Right lobe of liver (tissue), 6 donors: Measurements from ENCODE around the gene SEMA3C. TPM values are rescaled to one million over a fixed set of nuclear protein-coding genes. Genes with fewer than 3 reads are reported as not detected.

ENCODE experiments used
- ATAC-seq, 4 donors: fragments of 200-7000 bp; cut with Tn5 transposase; one replicate each; pipeline ENCODE4 v1.9.1; 2020; ENCODE audit warnings: mild to moderate bottlenecking in 4 of 4, moderate library complexity in 4 of 4
- DNase-seq, 3 donors: peaks; one replicate each; pipeline ENCODE4 v3.0.0-alpha.2; 2020
- H3K27ac ChIP-seq, 3 donors: fragments of 200-600 bp; one replicate each; pipeline ENCODE4 v1.8.0; 2022
- H3K27me3 ChIP-seq, 2 donors: fragments of 200-600 bp; one replicate each; pipeline ENCODE4 v1.8.0; 2022
- H3K36me3 ChIP-seq, 4 donors: fragments of 200-600 bp; sonication (generic) in 1 of 4; one replicate each; pipeline versions ENCODE4 v1.5.1 to v1.8.0; 2017 to 2022; ENCODE audit warnings: control low read depth in 1 of 4
- H3K4me1 ChIP-seq, 4 donors: fragments of 200-600 bp; sonication (generic) in 1 of 4; one replicate each; pipeline versions ENCODE4 v1.5.1 to v1.8.0; 2017 to 2022; ENCODE audit warnings: control low read depth in 1 of 4
- H3K4me3 ChIP-seq, 3 donors: fragments of 200-600 bp; one replicate each; pipeline ENCODE4 v1.8.0; 2022
- H3K9me3 ChIP-seq, 4 donors: fragments of 200-600 bp; sonication (generic) in 1 of 4; one replicate each; pipeline versions ENCODE4 v1.5.1 to v1.8.0; 2017 to 2022; ENCODE audit warnings: control low read depth in 1 of 4
- CTCF ChIP-seq, 4 donors: fragments of 200-600 bp in 3 of 4; fragments of 450-650 bp in 1 of 4; IDR thresholded peaks; one replicate each; pipeline versions ENCODE4 v1.5.1 to v1.8.0; 2016 to 2022; ENCODE audit warnings: antibody characterized with exemption in 4 of 4, mild to moderate bottlenecking in 2 of 4
- POLR2A ChIP-seq: fragments of 450-650 bp; IDR thresholded peaks from one replicate; pipeline ENCODE4 v1.6.1; 2017; ENCODE audit warnings: antibody characterized with exemption, mild to moderate bottlenecking
- WGBS: methylation state at CpG from one replicate; pipeline ENCODE4 v1.1.6; 2018; ENCODE audit warnings: low coverage, low lambda C conversion rate; ENCODE audit not compliant: insufficient coverage; ENCODE audit errors: missing lambda C conversion rate; 5-methylcytosine and 5-hydroxymethylcytosine counted together
- intact Hi-C, 2 donors: fragments of 100-400 bp; cut with DNase I; formaldehyde crosslinking; loops; one replicate each; pipeline versions ENCODE4 v1.11.2 to v1.14.1; 2022
- total RNA-seq, 6 experiments: library from RNA; depleted of rRNA in 2 of 6; stranded (reverse); fragments of >200 nt in 2 of 6; fragmentation: NEBNext Ultra II Directional in 3 of 6; extraction: Animal tissue kit (Norgen Biotek cat#: 25700) in 3 of 6; gene quantifications; one replicate each; pipeline versions ENCODE4 v1.1.0 to v1.2.4, GENCODE V29; 2016 to 2023
- donor health status: DM: no; HTN: yes; CAD: no.
- donor health status: DM: no; HTN: no; CAD: no.
- donor health status: DM: no; HTN: no; CAD: no.
- donor health status: DM: no; HTN: yes; CAD: no.
- donor health status: DM: no; HTN: yes; CAD: no.

Gene SEMA3C
- total RNA-seq, 6 experiments from 2014 or later = 0.23 to 1.3 (median 0.53) TPM

- no peak for DNase-seq
- Histone ChIP-seq H3K4me1 (no peaks in the 10 kb centered on the region), H3K4me3 (no peak overlapping the region), H3K27ac (no peak overlapping the region), H3K9me3 (no peaks in the 10 kb centered on the region), H3K36me3 (no peaks in the 10 kb centered on the region), H3K27me3 (no peaks in the 10 kb centered on the region)
- intact Hi-C loops = no loop called here
- ATAC-seq = peak; percentile 27 to 85 (median 38)
- no peak for TF ChIP-seq POLR2A
- TF ChIP-seq CTCF (IDR thresholded peaks at IDR 0.05) = no peak
- 46% methylated on average over 2 of the region's 2 CpGs for WGBS
These were observed 23.6 kb upstream of the SEMA3C start for GRCh38 chr7:80942261-80943041.

GRCh38 chr7:80941208-80941758, 22.4 kb upstream of the SEMA3C start:
- Histone ChIP-seq H3K4me1 (no peaks in the 10 kb centered on the region), H3K36me3 (no peaks in the 10 kb centered on the region), H3K27me3 (no peaks in the 10 kb centered on the region), H3K4me3 (no peak overlapping the region), H3K27ac (no peak overlapping the region), H3K9me3 (no peaks in the 10 kb centered on the region)
- peak in 3 of 4 donors; percentile 27 to 81 (median 29) for ATAC-seq
- DNase-seq = no peak
- intact Hi-C loops = no loop called here
- TF ChIP-seq CTCF (IDR thresholded peaks at IDR 0.05) (no peak), POLR2A (no peak)
- WGBS = 37% methylated on average over 4 of the region's 4 CpGs

GRCh38 chr7:80940539-80941207, 21.8 kb upstream of the SEMA3C start:
- TF ChIP-seq CTCF (IDR thresholded peaks at IDR 0.05) (no peak), POLR2A (no peak)
- 64% methylated on average over 3 of the region's 3 CpGs for WGBS
- no peak overlapping the region for H3K27ac ChIP-seq

GRCh38 chr7:80937336-80937735, 18.5 kb upstream of the SEMA3C start:
- intact Hi-C loops = no loop called here
- no peaks in the 10 kb centered on the region for H3K4me1 ChIP-seq
- H3K36me3 ChIP-seq = no peaks in the 10 kb centered on the region
- H3K27ac ChIP-seq = no peak overlapping the region
- no peak for TF ChIP-seq POLR2A
- no peak for TF ChIP-seq CTCF (IDR thresholded peaks at IDR 0.05)
- no peak overlapping the region for H3K4me3 ChIP-seq
- 74% methylated on average over 3 of the region's 3 CpGs for WGBS
- DNase-seq (no peak), ATAC-seq (no peak)
- no peaks in the 10 kb centered on the region for H3K27me3 ChIP-seq
- no peaks in the 10 kb centered on the region for H3K9me3 ChIP-seq

More at GRCh38 chr7:80940539-80941207, 21.8 kb upstream of the SEMA3C start:
- H3K36me3 ChIP-seq = no peaks in the 10 kb centered on the region
- intact Hi-C loops = no loop called here
- ATAC-seq (no peak), DNase-seq (no peak)
- H3K9me3 ChIP-seq = no peaks in the 10 kb centered on the region
- H3K27me3 ChIP-seq = no peaks in the 10 kb centered on the region
- H3K4me1 ChIP-seq = no peaks in the 10 kb centered on the region
- no peak overlapping the region for H3K4me3 ChIP-seq
